Stimulated activated CD8-positive, alpha-beta memory T cell treated with anti-CD3 and anti-CD28 coated beads, Interleukin-4, amount 100 ng/mL, for 4 hours (primary cell): ENCODE results near the gene KLHL41.
A peak's percentile ranks its signal among the peaks of the same experiment; 100 is the strongest.

ENCODE experiments used
- DNase-seq, 2 donors: peaks; one replicate each; pipeline ENCODE4 v3.0.0-alpha.2; 2020; ENCODE audit warnings: low read depth in 2 of 2, low spot score in 1 of 2

Gene KLHL41

GRCh38 chr2:169509298-169509885, at the start of gene KLHL41:
Gene KLHL41 (plus strand): TSS chr2:169509702. CDS start chr2:169509779, 77 bp downstream.
- no peak for DNase-seq

- no peak for DNase-seq
Observed at GRCh38 chr2:169461143-169461542, 48.4 kb upstream of the KLHL41 start.

- no peak for DNase-seq
Observed at GRCh38 chr2:169462896-169463695, 46.4 kb upstream of the KLHL41 start.

GRCh38 chr2:169464466-169464865, 45.0 kb upstream of the KLHL41 start:
- DNase-seq, result no peak

GRCh38 chr2:169464882-169465281, 44.6 kb upstream of the KLHL41 start:
- no peak for DNase-seq

GRCh38 chr2:169468841-169469240, 40.7 kb upstream of the KLHL41 start:
- no peak for DNase-seq

GRCh38 chr2:169469952-169470572, 39.4 kb upstream of the KLHL41 start:
- no peak for DNase-seq

- DNase-seq, result no peak
Observed at GRCh38 chr2:169472249-169472648, 37.3 kb upstream of the KLHL41 start.

- DNase-seq, result no peak
Observed at GRCh38 chr2:169476459-169476858, 33.0 kb upstream of the KLHL41 start.

GRCh38 chr2:169478339-169478738, 31.2 kb upstream of the KLHL41 start:
- no peak for DNase-seq

GRCh38 chr2:169478745-169479256, 30.7 kb upstream of the KLHL41 start:
- DNase-seq, result no peak

GRCh38 chr2:169479257-169480078, 30.0 kb upstream of the KLHL41 start, which contains the start of gene BBS5:
Gene BBS5 (plus strand): TSS chr2:169479494. CDS start chr2:169479554, 60 bp downstream.
- peak; percentile 21 to 29 for DNase-seq

- no peak for DNase-seq
Observed at GRCh38 chr2:169480079-169480465, 29.4 kb upstream of the KLHL41 start.

- DNase-seq, result no peak
Observed at GRCh38 chr2:169485650-169486138, 23.8 kb upstream of the KLHL41 start.

GRCh38 chr2:169486487-169486886, 23.0 kb upstream of the KLHL41 start:
- DNase-seq, result no peak

GRCh38 chr2:169490834-169491233, 18.7 kb upstream of the KLHL41 start:
- no peak for DNase-seq

- DNase-seq, result no peak
Observed at GRCh38 chr2:169491378-169491777, 18.1 kb upstream of the KLHL41 start.

GRCh38 chr2:169493360-169493759, 16.1 kb upstream of the KLHL41 start:
- no peak for DNase-seq

GRCh38 chr2:169495310-169495928, 14.1 kb upstream of the KLHL41 start:
- no peak for DNase-seq

- DNase-seq, result no peak
Observed at GRCh38 chr2:169504651-169505050, 4.9 kb upstream of the KLHL41 start.
